ENCODE data around the gene RACK1. TPM values are rescaled to one million over a fixed set of nuclear protein-coding genes. Genes with fewer than 3 reads are reported as not detected.

The RACK1 gene
- total and polyA plus RNA-seq, 3 experiments from 2014 or later: 1,821 to 2,398 (median 2,341) TPM

GRCh38 chr5:181190711-181191525 lies 52.8 kb downstream of the RACK1 start:
- no peaks in the 10 kb centered on the region for H3K27me3 ChIP-seq (ENCODE audit: insufficient read depth, low read length, poor library complexity, severe bottlenecking)
- Mint-ChIP-seq H3K9me3 (peaks cover 0 to 18% (median 12%) of the 10 kb centered on the region in 5 donors), H3K4me3 (peak overlapping the region; percentile 94 to 100 (median 97)), H3K4me1 (peaks cover 32 to 53% (median 43%) of the 10 kb centered on the region in 3 donors), H3K27ac (peak overlapping the region; percentile 93 to 100 (median 98)), H3K36me3 (peaks cover 0 to 34% (median 0%) of the 10 kb centered on the region in 3 donors), H3K27me3 (peaks cover 0 to 36% of the 10 kb centered on the region in 2 donors)
- no peaks in the 10 kb centered on the region for H3K9me3 ChIP-seq (ENCODE audit: low read length)
- ChIA-PET POLR2A (interaction anchor here (0.6 to 6.3 kb wide), 14 partner anchors 8 to 380 kb away, joined by 3 to 168 read pairs (median 4); partner anchors contain the start of genes TRIM41, TRIM52 and TRIM7), CTCF (interaction anchor here (0.7 to 11.3 kb wide), 16 partner anchors 8 to 91 kb away, joined by 3 to 164 read pairs (median 6); partner anchors contain the start of genes RACK1, TRIM41, TRIM52 and TRIM7)
- peak; percentile 27 to 68 (median 43) for DNase-seq
- H3K4me1 ChIP-seq (ENCODE audit: insufficient read depth, low read length): peaks cover 6% of the 10 kb centered on the region
- H3K36me3 ChIP-seq (ENCODE audit: insufficient read depth, low read length): no peaks in the 10 kb centered on the region
- peak overlapping the region; percentile 83 for H3K27ac ChIP-seq (ENCODE audit: low read depth, low read length)
- H3K4me3 ChIP-seq (ENCODE audit: low read length): peak overlapping the region; percentile 100

GRCh38 chr5:181189962-181190710 lies 53.6 kb downstream of the RACK1 start:
- Histone ChIP-seq H3K36me3 (ENCODE audit: insufficient read depth, low read length) (no peaks in the 10 kb centered on the region), H3K27me3 (ENCODE audit: insufficient read depth, low read length, poor library complexity, severe bottlenecking) (no peaks in the 10 kb centered on the region), H3K9me3 (ENCODE audit: low read length) (no peaks in the 10 kb centered on the region), H3K4me1 (ENCODE audit: insufficient read depth, low read length) (peaks cover 6% of the 10 kb centered on the region), H3K4me3 (ENCODE audit: low read length) (peak overlapping the region; percentile 100), H3K27ac (ENCODE audit: low read depth, low read length) (peak overlapping the region; percentile 83)
- Mint-ChIP-seq H3K36me3 (peaks cover 0 to 34% (median 0%) of the 10 kb centered on the region in 3 donors), H3K9me3 (peaks cover 0 to 18% (median 12%) of the 10 kb centered on the region in 5 donors), H3K27ac (peak overlapping the region; percentile 92 to 100 (median 98)), H3K4me3 (peak overlapping the region; percentile 94 to 100 (median 97)), H3K4me1 (peaks cover 38 to 59% (median 48%) of the 10 kb centered on the region in 3 donors), H3K27me3 (peaks cover 0 to 36% of the 10 kb centered on the region in 2 donors)
- DNase-seq: peak in 3 of 5 donors; percentile 27 to 70 (median 33)
- CTCF ChIA-PET: interaction anchor here (0.7 to 11.3 kb wide), 13 partner anchors 8 to 92 kb away, joined by 3 to 164 read pairs (median 4); partner anchors contain the start of genes TRIM41, TRIM52 and TRIM7
- POLR2A ChIA-PET: interaction anchor here (1.5 to 6.3 kb wide), 7 partner anchors 15 to 359 kb away, joined by 3 to 168 read pairs (median 30); partner anchors contain the start of genes RACK1, TRIM41, TRIM52 and TRIM7

DNA sequence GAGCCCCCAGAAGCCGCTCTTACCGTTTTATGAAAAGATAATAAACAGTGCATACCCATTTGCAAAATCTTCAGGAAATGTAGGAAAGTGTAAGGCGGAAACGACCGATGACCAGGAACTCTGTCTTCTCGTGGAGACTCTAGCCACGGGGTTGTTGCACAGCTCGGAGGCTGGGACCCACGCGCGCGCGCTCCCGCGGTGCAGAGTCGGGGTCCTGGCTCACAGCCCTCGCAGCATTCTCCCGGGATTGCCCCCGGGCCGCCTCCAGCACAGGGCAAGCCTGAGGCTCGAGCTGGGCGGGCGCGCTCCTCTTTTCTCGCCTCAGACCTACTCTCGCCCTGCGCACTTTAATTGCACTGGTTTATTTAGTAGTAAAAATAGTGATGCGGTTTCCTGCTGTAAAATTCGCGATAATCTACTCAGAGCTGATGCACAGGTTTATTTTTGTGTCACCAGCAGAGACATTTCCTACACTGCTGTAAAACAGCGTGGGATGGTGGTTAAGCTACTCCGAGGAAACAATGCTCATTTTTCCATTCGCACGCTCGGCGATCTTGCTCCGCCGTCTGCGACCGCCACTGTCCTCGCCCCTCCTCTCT lies 54.2 kb downstream of the RACK1 start:
- peak overlapping the region; percentile 83 for H3K27ac ChIP-seq (ENCODE audit: low read depth, low read length)
- Mint-ChIP-seq H3K4me3 (peak overlapping the region; percentile 94 to 100 (median 97)), H3K36me3 (peaks cover 0 to 34% (median 0%) of the 10 kb centered on the region in 3 donors), H3K4me1 (peaks cover 39 to 64% (median 53%) of the 10 kb centered on the region in 3 donors), H3K27ac (peak overlapping the region; percentile 92 to 100 (median 98)), H3K9me3 (peaks cover 0 to 18% (median 12%) of the 10 kb centered on the region in 5 donors), H3K27me3 (peaks cover 0 to 36% of the 10 kb centered on the region in 2 donors)
- peaks cover 10% of the 10 kb centered on the region for H3K4me1 ChIP-seq (ENCODE audit: insufficient read depth, low read length)
- ChIA-PET CTCF (interaction anchor here (0.7 to 11.3 kb wide), 12 partner anchors 9 to 71 kb away, joined by 3 to 164 read pairs (median 6); partner anchors contain the start of genes TRIM41, TRIM52 and TRIM7), POLR2A (interaction anchor here (0.9 to 6.3 kb wide), 9 partner anchors 16 to 359 kb away, joined by 3 to 168 read pairs (median 18); partner anchors contain the start of genes RACK1, TRIM41, TRIM52 and TRIM7)
- H3K9me3 ChIP-seq (ENCODE audit: low read length): no peaks in the 10 kb centered on the region
- peak; percentile 33 to 78 (median 68) for DNase-seq
- H3K36me3 ChIP-seq (ENCODE audit: insufficient read depth, low read length): no peaks in the 10 kb centered on the region
- no peaks in the 10 kb centered on the region for H3K27me3 ChIP-seq (ENCODE audit: insufficient read depth, low read length, poor library complexity, severe bottlenecking)
- H3K4me3 ChIP-seq (ENCODE audit: low read length): peak overlapping the region; percentile 100

DNA sequence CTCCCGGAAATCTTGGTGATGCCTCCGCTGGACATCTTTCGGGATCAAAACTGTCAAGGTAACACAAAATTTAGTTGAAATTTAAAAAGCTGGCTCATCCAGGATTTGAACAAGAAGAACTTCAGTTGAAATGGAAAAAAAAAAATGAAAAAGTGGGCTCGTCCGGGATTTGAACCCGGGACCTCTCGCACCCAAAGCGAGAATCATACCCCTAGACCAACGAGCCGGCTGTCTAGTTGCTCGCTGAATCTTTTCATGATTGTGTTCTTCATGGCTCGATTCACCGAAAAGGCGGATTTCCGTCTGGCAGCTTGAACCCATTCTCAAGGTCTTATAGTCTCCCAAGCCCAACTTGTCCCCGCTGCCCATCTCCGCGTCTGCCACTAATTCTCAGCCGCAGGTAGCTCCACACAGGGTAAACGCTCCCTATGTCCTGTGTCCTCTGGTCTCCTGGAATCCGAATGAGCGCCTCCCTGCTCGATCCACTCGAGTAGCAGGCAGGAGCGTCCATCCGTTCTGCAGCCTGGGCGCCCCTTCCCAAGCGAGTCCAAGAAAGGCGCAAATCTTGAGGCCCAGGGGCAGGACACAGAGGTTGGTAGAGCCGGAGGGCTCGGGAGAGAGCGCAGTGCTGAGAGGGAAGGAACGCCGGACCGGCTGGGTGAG lies 54.9 kb downstream of the RACK1 start:
- peak overlapping the region; percentile 94 to 100 (median 97) for H3K4me3 Mint-ChIP-seq
- peaks cover 0 to 18% (median 12%) of the 10 kb centered on the region in 5 donors for H3K9me3 Mint-ChIP-seq
- DNase-seq: peak; percentile 67 to 87 (median 73)
- no peaks in the 10 kb centered on the region for H3K27me3 ChIP-seq (ENCODE audit: insufficient read depth, low read length, poor library complexity, severe bottlenecking)
- peaks cover 10% of the 10 kb centered on the region for H3K4me1 ChIP-seq (ENCODE audit: insufficient read depth, low read length)
- H3K27me3 Mint-ChIP-seq: peaks cover 0 to 36% of the 10 kb centered on the region in 2 donors
- no peaks in the 10 kb centered on the region for H3K36me3 ChIP-seq (ENCODE audit: insufficient read depth, low read length)
- ChIA-PET CTCF (interaction anchor here (0.7 to 11.3 kb wide), 12 partner anchors 10 to 72 kb away, joined by 3 to 164 read pairs (median 4); partner anchors contain the start of genes TRIM41, TRIM52 and TRIM7), POLR2A (interaction anchor here (0.9 to 6.3 kb wide), 9 partner anchors 17 to 72 kb away, joined by 3 to 168 read pairs (median 18); partner anchors contain the start of genes RACK1, TRIM41, TRIM52 and TRIM7)
- H3K9me3 ChIP-seq (ENCODE audit: low read length): no peaks in the 10 kb centered on the region
- peak overlapping the region; percentile 92 to 100 (median 98) for H3K27ac Mint-ChIP-seq
- H3K4me3 ChIP-seq (ENCODE audit: low read length): peak overlapping the region; percentile 100
- H3K36me3 Mint-ChIP-seq: peaks cover 0 to 36% (median 0%) of the 10 kb centered on the region in 3 donors
- H3K4me1 Mint-ChIP-seq: peaks cover 43 to 71% (median 57%) of the 10 kb centered on the region in 3 donors
- H3K27ac ChIP-seq (ENCODE audit: low read depth, low read length): peak overlapping the region; percentile 83

- H3K36me3 ChIP-seq (ENCODE audit: insufficient read depth, low read length): no peaks in the 10 kb centered on the region
- Mint-ChIP-seq H3K27me3 (peaks cover 0 to 39% of the 10 kb centered on the region in 2 donors), H3K27ac (peak overlapping the region; percentile 92 to 100 (median 96)), H3K9me3 (peaks cover 0 to 18% (median 12%) of the 10 kb centered on the region in 5 donors), H3K4me1 (peaks cover 45 to 66% (median 57%) of the 10 kb centered on the region in 3 donors), H3K36me3 (peaks cover 0 to 36% (median 0%) of the 10 kb centered on the region in 3 donors), H3K4me3 (peak overlapping the region; percentile 94 to 100 (median 97))
- no peaks in the 10 kb centered on the region for H3K9me3 ChIP-seq (ENCODE audit: low read length)
- ChIA-PET POLR2A (interaction anchor here (0.7 to 6.3 kb wide), 7 partner anchors 18 to 357 kb away, joined by 3 to 168 read pairs (median 30); partner anchors contain the start of genes RACK1, TRIM41, TRIM52 and TRIM7), CTCF (interaction anchor here (1.1 to 11.3 kb wide), 4 partner anchors 20 to 47 kb away, joined by 4 to 164 read pairs (median 22); partner anchors contain the start of genes TRIM41 and TRIM7)
- H3K27me3 ChIP-seq (ENCODE audit: insufficient read depth, low read length, poor library complexity, severe bottlenecking): no peaks in the 10 kb centered on the region
- peak in 4 of 5 donors; percentile 22 to 68 (median 46) for DNase-seq
- peak overlapping the region; percentile 11 for H3K4me3 ChIP-seq (ENCODE audit: low read length)
- peaks cover 9% of the 10 kb centered on the region for H3K4me1 ChIP-seq (ENCODE audit: insufficient read depth, low read length)
- peak overlapping the region; percentile 83 for H3K27ac ChIP-seq (ENCODE audit: low read depth, low read length)
These were observed 56.0 kb downstream of the RACK1 start for GRCh38 chr5:181187500-181188213.

GRCh38 chr5:181186986-181187499 lies 56.7 kb downstream of the RACK1 start:
- Histone ChIP-seq H3K27ac (ENCODE audit: low read depth, low read length) (peak overlapping the region; percentile 83), H3K27me3 (ENCODE audit: insufficient read depth, low read length, poor library complexity, severe bottlenecking) (no peaks in the 10 kb centered on the region), H3K36me3 (ENCODE audit: insufficient read depth, low read length) (no peaks in the 10 kb centered on the region), H3K9me3 (ENCODE audit: low read length) (no peaks in the 10 kb centered on the region), H3K4me1 (ENCODE audit: insufficient read depth, low read length) (peaks cover 4% of the 10 kb centered on the region), H3K4me3 (ENCODE audit: low read length) (peak overlapping the region; percentile 11)
- Mint-ChIP-seq H3K36me3 (peaks cover 0 to 34% (median 0%) of the 10 kb centered on the region in 3 donors), H3K27me3 (peaks cover 0 to 38% of the 10 kb centered on the region in 2 donors), H3K9me3 (peaks cover 0 to 18% (median 12%) of the 10 kb centered on the region in 5 donors), H3K4me1 (peaks cover 45 to 66% (median 57%) of the 10 kb centered on the region in 3 donors), H3K4me3 (peak overlapping the region in 5 of 7 donors; percentile 38 to 100 (median 97)), H3K27ac (peak overlapping the region; percentile 26 to 100 (median 82))
- no peak for DNase-seq
- CTCF ChIA-PET: interaction anchor here (1.2 to 11.3 kb wide), 3 partner anchors 21 to 36 kb away, joined by 3 to 164 read pairs (median 40); partner anchors contain the start of genes TRIM41 and TRIM7
- POLR2A ChIA-PET: interaction anchor here (5.3 kb wide), 1 partner anchor 74 kb away, joined by 118 read pairs; the partner anchor contains the start of gene TRIM52

Measured in CD8-positive, alpha-beta memory T cell (primary cell).